DMS53 treated with DMSO at 0.1 percent for 48 hours (cell line): ENCODE results near the gene VASH2.
A peak's percentile ranks its signal among the peaks of the same experiment; 100 is the strongest.
"Not testable (repeated sequence)": the region's sequence is repeated elsewhere in the genome, so short reads cannot be mapped to it uniquely, and the experiment has no call there.

Source experiments
- DNase-seq: peaks from one replicate; lab custom pipeline; 2025; ENCODE audit not compliant: unreplicated experiment; lab: John Stamatoyannopoulos, UW

Gene VASH2

DNA sequence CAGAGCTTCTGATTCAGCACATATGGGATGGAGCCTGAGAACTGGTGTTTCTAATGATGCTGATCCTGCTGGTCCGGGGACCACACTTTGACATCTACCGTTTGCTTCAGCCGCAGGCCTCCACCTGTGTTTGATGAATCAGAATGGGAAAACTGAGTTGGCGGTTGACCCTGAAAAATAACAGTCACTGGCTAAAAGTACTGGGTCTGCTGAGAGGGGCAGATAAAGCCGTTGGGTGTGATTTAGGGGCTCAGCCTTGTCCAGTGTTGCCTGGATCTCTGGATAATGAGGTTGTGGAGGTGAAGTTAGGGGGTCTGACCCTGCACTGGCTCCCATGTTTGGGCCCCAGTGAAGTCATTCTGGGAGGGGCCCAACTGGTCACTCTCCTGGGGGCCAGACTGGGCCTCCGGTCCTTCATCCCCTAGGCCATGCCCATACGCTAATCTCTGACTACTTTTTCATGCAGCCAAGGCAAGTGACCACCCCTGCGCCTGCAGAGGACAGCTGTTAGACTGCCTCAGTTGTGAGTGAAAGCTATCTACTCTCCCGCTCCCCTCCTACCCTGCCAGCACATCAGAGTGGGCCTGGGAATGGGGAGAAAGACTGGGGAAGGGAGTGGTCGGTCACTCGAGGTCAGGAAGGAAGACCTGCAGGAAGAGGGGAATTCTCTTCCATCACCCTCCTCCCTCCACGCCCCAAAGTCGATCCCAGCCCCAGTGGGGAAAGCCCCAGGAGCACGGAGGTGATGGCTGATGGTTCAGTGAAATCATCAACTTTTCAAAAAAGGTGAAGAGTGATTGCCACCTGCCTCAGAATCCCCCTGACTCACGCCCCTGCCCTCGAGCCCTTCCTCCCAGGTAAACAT, 27.7 kb downstream of the VASH2 start:
- no peak for DNase-seq

DNA sequence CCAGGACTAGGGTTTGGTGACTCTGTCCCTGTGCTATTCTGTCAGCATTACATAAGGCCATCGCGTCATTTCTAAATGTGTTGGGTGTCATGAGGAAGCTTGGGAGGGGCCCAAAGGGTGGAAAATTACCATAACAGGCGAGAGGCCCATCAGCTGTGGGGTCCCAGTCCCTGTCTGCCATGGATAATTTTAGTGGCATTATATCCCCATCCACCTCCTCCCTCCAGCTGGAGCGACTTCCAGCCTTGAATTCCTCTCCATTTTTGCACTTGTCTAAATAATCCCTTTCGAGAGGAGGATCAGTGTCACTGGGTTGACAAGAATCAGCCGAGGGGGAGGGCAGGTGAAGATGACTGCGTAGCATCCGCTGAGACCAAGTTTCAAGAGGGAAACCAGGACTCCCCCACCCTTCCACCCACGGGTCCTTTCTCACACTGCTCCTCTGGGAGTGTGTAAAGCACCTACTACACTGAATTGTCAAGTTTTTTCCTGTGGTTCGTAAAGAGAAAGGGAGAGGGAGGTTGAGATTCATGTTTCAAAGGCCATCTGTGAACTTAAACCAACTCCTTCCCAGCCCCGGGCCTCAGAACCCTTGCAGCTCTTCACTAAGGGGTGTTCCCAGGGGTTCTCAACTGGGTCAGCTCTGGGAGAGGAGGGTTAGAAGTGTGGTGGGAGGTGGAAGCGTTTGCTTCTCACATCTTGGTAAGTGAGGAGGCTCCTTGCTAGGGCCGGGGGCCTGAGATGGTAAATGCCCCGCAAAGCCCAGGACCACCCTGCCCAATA, 29.2 kb downstream of the VASH2 start:
- DNase-seq: no peak

DNA sequence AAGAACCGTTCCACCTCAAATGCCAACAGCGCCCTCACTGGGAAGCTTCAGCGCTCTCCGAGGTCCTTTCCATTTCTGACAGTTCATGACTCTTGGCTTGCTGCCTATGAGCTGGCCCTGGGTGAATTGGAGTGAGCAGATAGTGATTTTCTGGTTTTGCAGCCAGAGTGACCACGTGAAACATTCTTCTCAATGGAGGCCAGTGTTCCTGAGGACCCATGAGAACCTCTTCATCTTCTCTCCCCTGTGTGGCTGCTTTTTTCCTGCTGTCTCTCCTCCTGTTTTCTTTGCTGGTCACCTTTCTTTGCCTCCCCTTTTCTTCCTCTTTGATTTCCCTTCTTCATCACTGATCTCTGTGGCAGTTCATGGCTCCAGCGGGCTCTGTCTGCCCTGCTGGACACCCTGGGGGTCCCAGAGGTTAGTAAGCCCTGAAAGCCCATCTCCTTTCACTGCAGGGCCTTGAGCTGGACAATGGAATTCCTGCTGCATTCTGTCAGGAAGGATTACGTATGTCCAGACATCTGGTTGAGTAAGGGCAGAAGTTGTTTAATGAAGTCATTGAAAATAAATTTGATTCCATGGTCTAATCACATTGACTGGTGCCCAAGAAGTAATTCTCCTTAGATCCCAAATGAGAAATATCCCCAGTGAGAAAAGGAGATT, 29.9 kb downstream of the VASH2 start:
- no peak for DNase-seq

DNA sequence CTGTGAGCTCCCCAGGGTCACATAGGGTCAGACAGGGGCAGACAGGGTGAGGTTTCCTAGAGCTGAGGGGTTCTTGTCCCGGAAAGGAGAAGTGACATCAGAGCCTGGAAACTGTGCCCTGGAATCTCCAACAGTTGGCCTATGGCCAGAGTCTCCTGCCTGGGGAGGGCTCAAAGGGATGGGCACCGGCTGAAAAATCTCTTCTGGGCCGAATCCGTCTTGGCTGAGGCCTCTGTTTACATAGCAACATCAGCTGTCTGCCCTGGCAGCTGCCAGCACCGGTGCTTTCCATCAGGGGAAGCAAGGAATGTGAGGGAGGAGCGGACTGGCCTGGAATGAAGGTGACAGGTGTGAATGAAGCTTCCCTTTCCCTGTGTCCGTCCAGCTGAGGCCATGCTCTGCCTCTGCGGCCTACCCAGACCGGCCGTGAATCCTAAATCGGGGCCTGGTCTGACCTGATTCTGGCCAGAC, 30.7 kb downstream of the VASH2 start:
- peak; percentile 98 for DNase-seq

DNA sequence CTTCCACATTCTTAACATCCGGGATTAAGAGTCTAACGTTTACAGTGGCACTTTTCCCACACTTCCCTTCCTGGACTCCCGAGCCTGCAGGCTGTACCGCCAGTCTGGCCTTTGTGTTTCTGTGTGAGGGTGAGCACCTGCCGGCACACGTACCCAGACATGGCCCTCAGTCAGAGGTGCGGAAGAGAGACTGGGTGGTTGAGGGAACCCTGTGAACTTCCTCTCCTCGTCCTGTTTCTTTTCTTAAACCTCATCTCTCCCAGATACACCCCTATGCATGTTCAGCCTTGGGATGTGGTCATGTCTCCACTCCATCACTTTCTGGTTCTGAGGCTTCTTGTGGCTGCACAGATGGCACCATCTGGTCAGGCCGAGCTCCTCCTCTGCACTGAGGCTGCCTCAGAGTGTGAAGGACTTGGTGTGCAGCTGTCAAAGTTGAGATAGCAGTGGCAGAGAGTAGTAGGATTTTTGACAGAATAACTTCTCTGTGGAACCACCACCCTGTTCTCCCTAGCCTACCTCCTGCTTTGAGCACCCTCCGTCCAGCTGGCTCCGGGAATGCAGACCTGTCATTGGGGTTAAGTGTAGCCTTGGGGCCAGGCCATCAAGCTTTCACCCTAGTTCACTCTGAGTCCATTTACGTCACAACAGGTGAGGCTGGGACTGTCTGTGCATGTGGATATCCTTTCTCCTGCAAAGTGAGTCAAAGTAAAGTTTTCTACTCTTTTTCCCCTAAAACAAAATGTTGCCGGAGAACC, 31.4 kb downstream of the VASH2 start:
- peak; percentile 86 for DNase-seq

DNA sequence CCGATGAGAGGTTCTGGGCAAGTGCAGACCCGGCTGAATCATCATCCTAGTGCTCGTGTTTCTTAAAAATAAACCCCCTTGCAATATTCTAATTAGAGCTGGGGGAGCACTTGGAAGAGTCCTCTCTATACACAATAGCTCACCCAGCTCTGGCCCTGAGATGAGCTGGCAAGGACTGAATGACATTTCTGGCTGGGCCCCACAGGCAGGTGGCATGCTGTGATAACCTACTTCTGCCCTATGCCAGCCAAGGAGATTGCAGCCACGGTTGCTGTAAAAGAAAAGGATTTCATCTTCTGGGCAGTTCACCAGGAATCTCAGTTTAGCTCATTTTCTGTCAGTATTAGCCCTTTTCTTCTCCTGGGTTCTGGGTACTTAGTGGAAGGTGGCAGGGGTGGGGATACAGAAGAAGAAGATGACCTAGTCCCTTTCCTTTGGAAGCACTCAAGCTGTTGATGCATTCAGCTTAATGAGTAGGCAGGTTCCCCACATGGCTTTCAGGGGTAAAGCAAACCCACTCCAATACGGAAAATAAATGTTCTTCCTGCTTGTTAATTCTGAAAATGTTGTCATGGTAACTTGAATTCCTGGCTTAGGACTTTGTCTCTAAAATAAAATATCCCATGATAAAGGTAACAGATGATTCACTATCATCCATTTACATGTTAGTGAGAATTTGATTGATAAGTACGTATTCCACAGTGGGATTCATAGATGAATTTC, 32.2 kb downstream of the VASH2 start:
- DNase-seq: no peak

DNA sequence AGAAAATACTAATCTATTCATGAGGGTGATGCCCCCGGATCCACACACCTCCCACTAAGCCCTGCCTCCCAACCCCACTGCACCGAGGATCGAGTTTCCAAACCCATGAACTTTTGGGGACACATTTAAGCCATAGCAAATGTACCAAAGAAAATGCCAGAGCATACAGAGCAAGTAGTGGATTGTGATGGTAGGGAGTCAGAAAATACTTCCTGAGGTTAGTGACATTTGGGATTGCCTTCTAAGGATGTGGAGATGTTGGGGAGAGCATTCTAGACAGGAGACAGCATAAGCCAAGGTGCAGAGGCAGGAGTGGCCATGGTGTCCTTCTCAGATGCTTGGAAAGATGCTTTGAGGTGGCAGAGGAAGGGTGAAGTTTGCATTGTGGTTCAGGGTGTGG, 33.1 kb downstream of the VASH2 start:
- no peak for DNase-seq

DNA sequence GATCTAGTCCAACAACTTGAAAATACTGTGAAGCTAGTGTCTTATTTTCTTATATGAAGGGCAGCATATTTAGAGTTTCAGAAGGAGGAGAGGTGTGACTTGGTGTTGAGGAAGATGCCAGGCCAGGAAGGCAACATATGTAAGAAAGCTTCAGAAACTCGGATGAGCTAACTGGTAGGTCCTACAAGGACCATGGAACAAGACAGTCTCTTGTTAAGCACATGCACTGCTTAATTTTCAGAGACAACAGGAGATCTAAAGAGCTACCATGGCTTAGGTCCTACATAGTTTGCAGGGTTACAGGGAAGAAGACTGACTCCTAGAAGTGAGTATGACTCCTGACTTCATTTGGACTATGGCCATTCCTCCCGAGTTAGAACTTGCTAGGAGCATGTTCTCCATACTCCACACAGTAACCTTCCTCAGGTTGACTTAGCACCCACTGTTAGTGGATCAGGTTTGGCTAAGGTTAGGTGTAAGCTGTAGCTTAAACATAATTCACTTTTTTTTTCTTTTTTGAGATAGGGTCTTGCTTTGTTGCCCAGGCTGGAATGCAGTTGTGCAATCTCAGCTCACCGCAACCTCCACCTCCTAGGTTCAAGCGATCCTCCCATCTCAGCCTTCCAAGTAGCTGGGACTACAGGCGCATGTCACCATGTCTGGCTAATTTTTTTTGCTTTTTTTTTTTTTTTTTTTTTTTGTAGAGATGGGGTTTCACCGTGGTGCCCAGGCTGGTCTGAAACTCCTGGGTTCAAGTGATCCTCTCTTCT, 34.4 kb downstream of the VASH2 start:
- DNase-seq: no peak

DNA sequence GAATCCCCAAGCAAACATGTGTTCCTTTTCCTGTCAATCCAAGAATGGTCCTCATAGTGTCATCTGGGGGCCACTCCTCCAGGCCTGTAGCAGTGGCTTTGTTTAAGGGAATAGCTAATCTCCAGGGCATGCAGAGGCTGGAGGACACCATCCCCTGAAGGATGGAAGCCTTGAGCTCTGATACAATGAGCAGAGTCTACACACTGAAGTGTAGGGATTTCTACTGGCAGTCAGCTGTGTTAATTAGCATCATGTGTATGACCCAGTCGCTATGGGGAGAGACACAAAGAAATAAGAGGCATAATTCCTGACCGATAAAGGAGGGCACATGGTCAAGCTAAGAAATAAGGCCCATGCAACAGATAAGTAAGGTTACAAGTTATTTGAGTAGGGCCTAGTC, 36.2 kb downstream of the VASH2 start:
- DNase-seq: no peak

DNA sequence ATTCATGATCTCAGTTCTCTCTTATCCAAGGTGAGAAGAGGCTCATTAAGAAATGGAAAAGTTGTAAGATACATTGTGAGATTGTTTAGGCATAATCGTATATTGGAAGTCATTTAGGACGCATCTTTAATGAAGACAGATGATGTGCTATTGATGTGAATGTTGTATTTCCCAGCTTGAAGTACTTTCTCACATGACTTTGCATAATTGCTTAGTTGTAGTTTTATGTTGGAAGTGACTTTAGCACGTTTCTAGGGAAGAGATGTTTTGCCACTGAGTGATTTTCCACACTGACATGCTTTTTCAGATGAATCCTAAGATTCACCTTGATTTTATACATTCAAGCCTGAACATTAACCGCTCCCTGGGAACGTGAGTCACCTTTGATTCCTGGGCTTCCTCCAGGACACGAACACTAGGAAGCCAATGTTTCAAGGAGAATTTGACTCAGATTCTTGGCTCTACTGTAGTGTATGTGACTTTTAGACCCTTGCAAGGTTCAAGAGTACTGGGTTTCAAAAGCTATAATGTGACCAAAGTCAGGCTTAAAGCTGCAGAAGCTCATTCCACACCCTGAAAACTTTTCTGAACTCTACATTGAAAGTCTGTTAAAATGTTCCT, 37.5 kb downstream of the VASH2 start:
- no peak for DNase-seq

DNA sequence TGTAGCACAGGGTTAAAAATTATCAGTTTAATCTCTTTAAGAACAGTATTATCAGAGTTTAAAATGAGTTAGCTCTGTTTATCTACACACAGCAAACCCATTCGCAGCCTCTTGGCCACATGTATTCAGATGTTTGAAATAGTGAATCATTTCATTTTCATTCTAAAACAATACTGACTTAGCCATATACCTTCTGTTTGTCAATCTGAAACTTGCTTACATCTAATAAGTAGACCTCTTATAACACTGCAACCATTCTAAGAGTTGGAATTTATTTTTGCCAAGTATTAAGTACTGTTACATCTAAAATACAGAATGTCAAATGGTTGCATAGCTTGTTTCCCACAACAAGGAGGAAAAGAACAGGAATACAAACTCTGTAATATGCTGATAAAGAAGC, 39.9 kb downstream of the VASH2 start:
- DNase-seq: no peak

DNA sequence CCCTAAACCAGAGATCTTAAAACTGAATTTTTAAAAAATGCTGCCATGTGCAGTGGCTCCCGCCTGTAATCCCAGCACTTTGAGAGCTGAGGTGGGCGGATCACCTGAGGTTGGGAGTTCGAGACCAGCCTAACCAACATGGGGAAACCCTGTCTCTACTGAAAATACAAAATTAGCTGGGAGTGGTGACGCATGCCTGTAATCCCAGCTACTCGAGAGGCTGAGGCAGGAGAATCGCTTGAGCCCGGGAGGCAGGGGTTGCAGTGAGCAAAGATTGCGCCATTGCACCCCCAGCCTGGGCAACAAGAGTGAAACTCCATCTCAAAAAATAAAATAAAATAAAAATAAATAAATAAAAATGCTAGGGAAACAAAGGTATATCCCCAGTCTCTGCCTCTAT, 43.6 kb downstream of the VASH2 start:
- not testable (repeated sequence) for DNase-seq

DNA sequence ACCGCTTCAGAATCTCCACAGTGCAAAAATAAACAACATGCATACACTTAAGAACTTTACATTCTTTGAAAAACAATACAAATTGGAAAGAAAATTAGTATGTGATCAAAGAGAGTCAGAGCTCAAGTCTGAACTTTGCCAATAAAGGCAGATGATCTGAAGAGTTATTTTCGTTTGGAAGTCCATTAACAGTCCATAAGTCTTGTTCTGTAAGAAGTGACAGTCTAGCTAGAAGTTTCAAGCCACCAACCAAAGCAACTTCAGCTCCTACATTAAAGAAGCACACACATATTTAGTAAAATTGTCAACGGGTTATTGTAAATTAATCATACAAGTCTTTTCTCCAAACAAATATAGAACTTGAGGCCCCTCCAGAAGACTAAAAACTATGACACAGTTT, 44.6 kb downstream of the VASH2 start:
- DNase-seq: no peak

DNA sequence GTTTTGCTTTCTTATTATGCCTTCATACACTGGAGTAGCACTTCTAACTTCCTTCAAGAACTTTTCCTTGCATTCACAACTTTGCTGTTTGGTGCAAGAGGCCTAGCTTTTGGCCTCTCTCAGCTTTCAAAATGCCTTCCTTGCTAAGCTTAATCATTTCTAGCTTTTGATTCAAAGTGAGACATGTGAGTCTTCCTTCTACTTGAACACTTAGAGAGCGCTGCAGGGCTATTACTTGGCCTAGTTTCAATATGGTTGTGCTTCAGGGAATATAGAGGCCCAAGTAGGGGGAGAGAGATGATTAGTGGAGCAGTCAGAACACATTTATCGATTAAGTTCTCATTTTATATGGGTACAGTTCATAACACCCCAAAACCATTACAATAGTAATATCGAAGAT, 52.9 kb downstream of the VASH2 start:
- no peak for DNase-seq

DNA sequence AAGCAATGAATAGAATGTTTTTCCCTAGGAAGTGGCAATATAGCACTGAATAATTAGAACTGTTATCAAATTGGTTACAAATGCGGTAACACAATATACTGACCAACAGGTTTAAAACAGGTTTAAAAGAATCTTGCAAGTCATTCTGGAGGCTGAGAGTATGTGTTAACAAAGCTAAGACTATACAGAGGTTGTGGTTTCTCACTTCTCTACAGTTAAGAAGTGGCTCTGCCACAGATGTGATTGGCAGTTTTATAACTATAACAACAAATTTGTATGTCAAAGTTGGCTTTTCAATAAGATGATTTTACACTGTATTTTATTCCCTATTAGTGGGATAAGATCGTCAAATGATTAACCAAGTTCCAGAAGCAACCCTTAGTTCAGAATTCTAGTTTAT, 58.2 kb downstream of the VASH2 start:
- no peak for DNase-seq

DNA sequence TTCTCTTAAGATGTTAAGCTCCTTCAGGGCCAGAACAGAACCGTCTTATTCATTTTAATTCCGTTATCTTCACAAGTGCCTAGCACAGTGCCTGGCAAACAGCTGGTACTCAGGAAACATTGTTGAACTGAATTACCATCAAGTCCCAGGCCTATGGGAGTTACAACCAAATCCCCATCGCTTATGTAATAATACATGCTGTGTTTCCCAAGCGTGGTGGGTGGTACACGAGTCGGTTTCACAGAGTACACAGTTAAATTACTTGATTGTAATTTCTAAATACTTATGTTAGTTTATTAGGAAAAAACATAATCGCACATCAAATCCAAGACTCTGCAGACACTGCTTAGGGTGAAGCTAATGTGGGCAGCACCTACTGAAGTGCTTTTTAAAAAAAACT, 64.3 kb downstream of the VASH2 start:
- DNase-seq: no peak

DNA sequence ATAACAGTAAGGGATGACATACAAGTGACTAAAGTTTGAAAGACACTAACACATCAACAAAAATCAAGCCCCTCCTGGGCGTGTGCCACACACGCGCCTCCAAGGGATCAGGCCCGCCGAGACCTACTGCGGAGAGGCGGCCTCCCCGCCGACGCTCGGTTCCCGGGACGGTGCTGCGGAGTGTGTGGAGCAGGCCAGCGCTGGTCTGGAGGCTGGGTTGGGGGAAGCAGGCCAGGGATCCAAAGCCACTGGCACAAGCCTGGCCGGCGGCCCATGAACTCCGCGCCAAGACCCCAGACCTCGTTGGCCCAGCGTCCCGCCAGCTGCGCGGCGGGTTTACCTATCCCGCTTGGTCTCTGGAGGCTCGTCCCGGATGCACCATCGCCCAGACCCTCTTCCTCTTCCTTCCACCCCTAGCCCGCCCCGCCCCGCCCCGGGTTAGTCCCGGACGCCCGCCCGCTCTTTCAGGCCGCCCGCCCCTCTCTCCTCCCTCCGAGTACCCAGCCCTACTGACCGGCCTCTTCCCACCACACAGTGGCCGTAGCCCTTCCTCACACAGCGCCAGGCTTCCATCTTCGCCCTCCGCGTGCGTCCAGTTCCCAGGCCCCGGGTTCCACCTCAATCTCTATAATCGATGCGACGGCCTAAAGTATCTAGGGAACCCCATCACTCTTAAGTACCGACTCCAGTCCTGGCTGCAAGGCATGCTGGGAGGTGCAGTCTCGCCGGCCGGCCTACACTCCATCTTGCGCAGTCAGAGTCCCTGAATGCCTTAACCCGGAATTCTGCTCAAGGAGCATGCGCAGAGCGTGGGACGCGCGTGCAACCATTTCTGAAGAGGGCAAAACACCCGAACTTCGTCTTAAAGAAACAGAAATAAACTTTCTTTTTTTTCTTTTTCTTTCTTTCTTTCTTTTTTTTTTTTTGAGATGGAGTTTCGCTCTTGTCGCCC, 65.0 kb downstream of the VASH2 start, which contains the start of gene ANGEL2:
TSS of gene ANGEL2 (minus strand) at position 769 of the 952 bp plus-strand sequence. CDS start at position 573, 196 bp downstream.
- peak; percentile 96 for DNase-seq
